ENCODE results near the gene TBL1X. TPM values are rescaled to one million over a fixed set of nuclear protein-coding genes. Genes with fewer than 3 reads are reported as not detected.

TBL1X gene
- total and polyA plus RNA-seq, 12 donors: 1.8 to 14.1 (median 9.8) TPM

DNA sequence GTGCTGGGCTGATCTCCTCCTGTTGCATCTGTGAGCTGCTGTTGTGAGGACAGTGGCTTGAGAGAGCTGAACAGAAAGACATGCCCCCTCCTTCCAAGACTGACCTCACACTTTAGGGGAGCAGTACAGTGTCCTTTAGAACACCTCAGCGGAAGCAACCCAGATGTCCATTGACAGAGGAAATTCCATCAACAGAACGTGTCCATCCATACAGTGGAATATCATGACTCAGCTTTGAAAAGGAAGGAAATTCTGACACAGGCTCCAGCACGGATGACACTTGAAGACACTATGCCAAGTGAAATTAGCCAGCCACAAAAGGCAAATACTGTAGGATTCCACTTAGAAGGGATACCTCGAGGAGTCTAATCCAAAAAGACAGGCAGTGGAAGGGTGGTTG lies 197.3 kb downstream of the TBL1X start:
- no peaks in the 10 kb centered on the region for H3K4me1 ChIP-seq
- TF ChIP-seq CTCF (IDR thresholded peaks at IDR 0.05): no peak
- no peaks in the 10 kb centered on the region for H3K27me3 ChIP-seq
- H3K9me3 ChIP-seq: no peaks in the 10 kb centered on the region
- intact Hi-C loops (cut with DNase I): loop anchor here in 1 of 10 donors (10.0 kb wide), 1 partner anchor 197 kb away; the partner anchor contains the start of gene TBL1X
- no peak overlapping the region for H3K4me3 ChIP-seq
- 43 to 71% methylated on average over 4 of the region's 4 CpGs for WGBS, 2 donors
- ATAC-seq (peak in 2 of 8 donors; percentile 61 to 70), DNase-seq (no peak)
- H3K36me3 ChIP-seq: peaks cover 0 to 2% (median 0%) of the 10 kb centered on the region in 9 donors
- H3K27ac ChIP-seq: no peak overlapping the region

GRCh38 chrX:9663216-9663615 lies 198.4 kb downstream of the TBL1X start:
- Histone ChIP-seq H3K4me1 (no peaks in the 10 kb centered on the region), H3K9me3 (no peaks in the 10 kb centered on the region), H3K27ac (no peak overlapping the region), H3K27me3 (peaks cover 0 to 2% (median 0%) of the 10 kb centered on the region in 7 donors), H3K4me3 (no peak overlapping the region), H3K36me3 (no peaks in the 10 kb centered on the region)
- intact Hi-C loops (cut with DNase I): loop anchor here in 1 of 10 donors (10.0 kb wide), 1 partner anchor 198 kb away; the partner anchor contains the start of gene TBL1X
- TF ChIP-seq CTCF (IDR thresholded peaks at IDR 0.05): no peak
- ATAC-seq: no peak
- no peak for DNase-seq
- 97 to 100% methylated on average over 6 of the region's 6 CpGs for WGBS, 2 donors

DNA sequence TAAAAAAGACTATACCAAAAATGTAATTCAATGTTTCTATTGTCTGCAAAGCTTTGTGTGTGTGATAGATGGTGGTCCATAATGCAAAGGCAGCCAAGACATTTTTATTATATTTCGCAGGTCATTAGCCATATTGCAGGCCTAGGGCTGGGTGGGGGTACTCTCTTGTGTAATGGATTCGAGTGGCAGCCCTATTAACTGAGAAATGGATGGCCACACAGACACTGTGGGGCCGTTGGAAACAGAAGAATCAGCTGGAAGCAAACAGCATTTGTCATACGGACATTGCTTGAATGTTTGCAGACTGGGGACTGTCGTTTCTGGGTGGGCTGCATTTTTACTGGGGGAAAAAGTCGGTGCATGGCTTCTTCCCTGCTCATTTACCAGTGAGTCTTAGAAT lies 199.4 kb downstream of the TBL1X start:
- no peak for TF ChIP-seq CTCF (IDR thresholded peaks at IDR 0.05)
- intact Hi-C loops (cut with DNase I): loop anchor here in 1 of 10 donors (10.0 kb wide), 1 partner anchor 199 kb away; the partner anchor contains the start of gene TBL1X
- WGBS, 2 donors: 83 to 85% methylated on average over 6 of the region's 6 CpGs

GRCh38 chrX:9665113-9665512 lies 200.3 kb downstream of the TBL1X start:
- H3K27ac ChIP-seq: no peak overlapping the region
- intact Hi-C loops (cut with DNase I): loop anchor here in 1 of 10 donors (10.0 kb wide), 1 partner anchor 200 kb away; the partner anchor contains the start of gene TBL1X
- no peaks in the 10 kb centered on the region for H3K36me3 ChIP-seq
- H3K9me3 ChIP-seq: no peaks in the 10 kb centered on the region
- no peak for TF ChIP-seq CTCF (IDR thresholded peaks at IDR 0.05)
- DNase-seq (no peak), ATAC-seq (no peak)
- H3K27me3 ChIP-seq: peaks cover 0 to 4% (median 0%) of the 10 kb centered on the region in 7 donors
- 55 to 72% methylated on average over 4 of the region's 4 CpGs for WGBS, 2 donors
- H3K4me1 ChIP-seq: no peaks in the 10 kb centered on the region
- H3K4me3 ChIP-seq: no peak overlapping the region

More for the DNA sequence above, 199.4 kb downstream of the TBL1X start:
- H3K4me1 ChIP-seq: no peaks in the 10 kb centered on the region
- H3K4me3 ChIP-seq: no peak overlapping the region
- DNase-seq (no peak), ATAC-seq (no peak)
- no peak overlapping the region for H3K27ac ChIP-seq
- no peaks in the 10 kb centered on the region for H3K9me3 ChIP-seq
- H3K27me3 ChIP-seq: peaks cover 0 to 4% (median 0%) of the 10 kb centered on the region in 7 donors
- no peaks in the 10 kb centered on the region for H3K36me3 ChIP-seq
